Measurements from ENCODE around the gene ACACA.
"Not testable (repeated sequence)": the region's sequence is repeated elsewhere in the genome, so short reads cannot be mapped to it uniquely, and the experiment has no call there.

ACACA gene

DNA sequence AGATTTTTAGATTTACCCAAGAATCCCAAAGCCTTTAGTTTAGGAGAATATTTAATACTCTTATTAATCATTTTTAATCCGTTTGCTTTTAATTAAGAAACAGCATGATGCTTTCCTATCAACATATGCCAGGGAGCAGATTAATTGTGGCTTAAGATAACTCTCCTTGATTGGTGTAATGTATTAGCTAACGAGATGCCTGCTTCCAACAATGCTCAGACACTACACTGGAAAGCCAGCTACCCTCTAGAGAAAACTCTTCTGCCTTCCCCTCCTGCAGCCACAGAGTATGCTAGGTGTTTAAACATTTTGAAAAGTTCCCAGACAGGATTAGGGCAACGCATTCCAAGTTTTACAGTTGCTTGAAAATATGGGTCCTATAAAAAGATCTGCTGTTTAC is 315.7 kb downstream of the ACACA start:
- DNase-seq = no peak

DNA sequence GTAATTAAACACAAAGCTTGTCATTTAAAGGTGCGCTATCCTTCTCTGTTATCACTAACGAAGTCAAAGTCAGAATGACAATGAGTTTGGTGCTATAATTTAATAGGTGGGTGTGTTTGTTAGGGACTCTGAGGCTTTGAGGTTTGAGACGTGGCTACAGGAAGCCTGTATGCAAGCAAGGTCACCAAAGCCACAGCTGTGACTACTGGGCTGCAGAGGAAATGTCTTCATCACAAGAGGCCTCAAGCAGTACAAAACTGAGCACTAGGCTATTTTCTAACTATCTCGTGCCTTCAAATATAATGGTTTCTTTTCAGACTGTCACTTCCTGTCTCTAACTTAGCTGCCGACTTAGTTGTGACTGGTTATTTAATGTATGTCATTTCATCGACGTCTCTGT is 316.7 kb downstream of the ACACA start:
- no peak for DNase-seq

DNA sequence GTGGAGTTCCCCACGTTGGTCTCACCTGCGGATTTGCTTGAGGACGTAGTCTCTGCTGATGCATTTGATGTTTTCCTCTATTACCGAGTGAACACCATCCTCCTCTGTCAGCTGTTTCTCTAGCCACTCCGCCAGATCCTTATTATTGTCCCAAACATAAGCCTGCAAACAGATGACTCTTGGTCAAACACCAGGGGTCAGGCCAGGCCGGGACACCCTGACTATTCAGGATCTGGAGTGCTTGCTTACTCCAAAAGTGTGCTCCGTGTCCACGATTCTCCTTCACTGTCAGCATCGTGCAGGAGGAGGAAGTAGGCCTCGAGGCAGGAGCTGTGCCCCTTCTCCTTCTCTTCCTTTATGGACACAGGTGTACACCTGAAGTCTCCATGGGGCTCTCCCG is 317.7 kb downstream of the ACACA start:
- no peak for DNase-seq

DNA sequence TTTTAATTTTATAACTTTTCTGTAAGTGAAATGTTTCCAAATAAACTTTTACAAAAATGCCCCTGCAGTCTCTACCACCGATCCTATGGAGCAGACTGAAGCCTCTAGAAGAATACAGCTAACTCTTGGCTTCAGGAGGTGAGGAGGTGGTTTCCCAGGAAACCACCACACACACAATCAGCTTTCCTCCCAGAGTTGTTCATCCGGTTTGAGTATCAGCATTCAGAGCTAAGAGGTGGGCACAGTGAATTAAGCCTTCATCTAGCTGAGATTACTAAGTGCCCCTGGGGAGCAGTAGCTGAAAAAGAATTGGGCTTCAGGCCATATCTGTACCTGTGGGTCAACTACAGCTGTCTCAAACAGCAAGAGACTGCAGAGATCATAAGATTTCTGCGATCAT is 318.2 kb downstream of the ACACA start:
- no peak for DNase-seq

DNA sequence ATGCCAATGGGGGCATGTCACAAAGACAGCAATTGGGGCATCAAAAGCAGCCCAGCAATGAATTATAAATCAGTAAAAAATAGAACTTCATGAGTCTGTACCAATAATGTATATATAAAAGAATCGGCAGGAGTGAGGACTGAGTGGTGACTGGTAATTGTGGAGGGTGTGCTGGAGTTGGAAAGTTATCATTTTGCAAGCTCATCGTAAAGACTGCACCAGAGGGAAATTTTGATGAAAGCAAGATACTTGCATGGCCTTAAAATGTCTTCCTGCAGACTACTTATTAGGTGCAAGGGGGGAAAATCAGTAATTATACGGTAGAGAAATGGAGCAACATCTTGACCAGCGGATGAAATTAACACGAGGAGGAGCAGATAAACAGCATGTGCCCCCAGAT is 319.0 kb downstream of the ACACA start:
- DNase-seq = no peak

DNA sequence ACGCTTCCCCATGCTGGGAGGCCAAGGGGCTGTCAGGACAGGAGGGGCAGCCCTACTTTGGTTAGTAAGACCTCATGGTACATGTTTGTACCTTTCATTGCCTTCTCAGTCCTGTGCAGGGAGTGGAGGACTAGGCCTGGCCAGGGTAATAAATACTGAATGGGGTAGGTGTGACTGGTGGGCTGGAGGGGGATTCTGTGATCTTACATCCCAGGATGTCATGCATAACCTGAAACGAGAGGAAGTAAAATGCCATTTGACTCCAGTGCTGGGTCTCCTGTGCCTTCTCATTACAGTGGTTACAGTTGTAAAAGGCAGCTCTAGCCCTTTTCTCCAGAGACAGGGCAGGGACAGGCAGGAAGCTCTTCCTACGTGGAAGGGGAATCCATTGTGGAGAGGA is 319.7 kb downstream of the ACACA start:
- DNase-seq = no peak

DNA sequence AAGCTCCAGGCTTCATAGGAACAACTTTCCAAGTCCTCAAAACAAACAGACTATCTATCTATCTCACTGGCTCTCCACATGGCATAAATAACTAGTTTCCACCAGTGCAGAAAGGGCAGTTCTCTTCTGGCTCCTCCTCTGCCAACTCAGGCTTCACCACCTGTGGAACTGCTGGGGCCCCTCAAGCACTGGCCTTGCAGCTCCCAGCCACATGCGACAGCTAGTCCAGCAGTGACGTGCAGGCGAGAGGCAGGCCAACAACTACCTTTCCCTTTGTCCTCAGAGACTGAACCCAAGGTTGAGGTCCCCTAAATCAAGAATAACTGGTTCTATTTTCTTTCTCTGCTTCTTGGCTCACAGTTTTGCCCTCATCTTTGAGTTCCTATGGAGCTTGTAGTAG is 320.3 kb downstream of the ACACA start:
- DNase-seq = no peak

DNA sequence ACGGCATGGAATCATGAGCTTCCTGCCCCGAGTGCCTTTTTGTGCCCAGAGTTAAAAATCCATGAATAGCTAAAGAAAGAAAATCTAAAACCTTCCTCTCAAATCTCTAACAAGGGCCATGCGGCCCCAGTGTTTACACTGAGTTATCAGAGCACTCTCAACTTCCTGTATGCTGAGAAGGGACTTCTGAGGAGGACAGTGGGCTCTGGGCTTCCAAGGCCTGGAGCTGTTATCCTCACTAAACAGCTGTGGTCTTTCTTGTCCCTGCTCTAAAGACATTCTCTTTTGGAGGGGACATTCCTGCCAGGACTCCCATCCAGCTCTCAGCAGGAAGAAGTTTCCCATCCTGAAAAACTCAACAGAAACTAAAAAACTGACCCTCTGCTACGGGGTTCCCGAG is 322.3 kb downstream of the ACACA start:
- no peak for DNase-seq

DNA sequence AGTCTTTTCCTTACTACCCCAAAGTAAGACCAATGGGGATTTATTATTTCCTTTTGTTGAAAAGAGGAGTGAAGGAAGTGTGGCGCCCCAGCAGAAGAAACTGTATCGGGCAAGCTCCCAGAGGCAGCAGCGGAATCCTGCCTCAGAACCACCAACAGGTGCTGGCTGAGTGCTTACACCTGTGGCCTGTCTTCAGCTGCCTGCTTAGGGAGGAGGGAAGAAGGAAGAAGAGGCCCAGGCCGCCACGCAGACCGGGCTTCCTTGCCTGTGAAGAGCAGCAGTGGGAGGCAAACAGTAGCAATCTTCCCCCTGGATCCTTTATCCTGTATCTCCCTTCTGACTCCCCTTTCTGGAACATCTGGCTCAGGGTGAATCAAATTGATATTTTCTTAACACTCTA is 323.2 kb downstream of the ACACA start:
- no peak for DNase-seq

DNA sequence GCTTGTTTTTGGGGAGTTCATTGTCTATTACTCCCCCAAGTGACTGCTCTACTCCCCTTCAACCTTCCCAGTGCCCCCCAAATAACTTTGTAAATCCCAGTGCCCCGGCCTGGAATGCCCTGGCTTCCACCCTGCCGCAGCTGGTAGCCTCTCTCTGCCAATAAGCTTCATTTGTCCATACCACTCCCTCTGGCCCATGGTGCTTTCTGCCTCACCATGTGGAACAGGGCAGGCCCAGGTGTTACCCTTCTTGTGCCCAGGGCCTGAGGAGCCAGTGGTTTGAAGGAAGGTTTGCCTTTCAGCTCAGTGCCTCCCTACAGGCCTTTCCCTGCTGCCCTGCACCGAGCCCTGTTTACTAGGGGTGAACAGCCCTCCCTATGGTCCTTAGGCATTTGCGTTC is 323.7 kb downstream of the ACACA start:
- no peak for DNase-seq

DNA sequence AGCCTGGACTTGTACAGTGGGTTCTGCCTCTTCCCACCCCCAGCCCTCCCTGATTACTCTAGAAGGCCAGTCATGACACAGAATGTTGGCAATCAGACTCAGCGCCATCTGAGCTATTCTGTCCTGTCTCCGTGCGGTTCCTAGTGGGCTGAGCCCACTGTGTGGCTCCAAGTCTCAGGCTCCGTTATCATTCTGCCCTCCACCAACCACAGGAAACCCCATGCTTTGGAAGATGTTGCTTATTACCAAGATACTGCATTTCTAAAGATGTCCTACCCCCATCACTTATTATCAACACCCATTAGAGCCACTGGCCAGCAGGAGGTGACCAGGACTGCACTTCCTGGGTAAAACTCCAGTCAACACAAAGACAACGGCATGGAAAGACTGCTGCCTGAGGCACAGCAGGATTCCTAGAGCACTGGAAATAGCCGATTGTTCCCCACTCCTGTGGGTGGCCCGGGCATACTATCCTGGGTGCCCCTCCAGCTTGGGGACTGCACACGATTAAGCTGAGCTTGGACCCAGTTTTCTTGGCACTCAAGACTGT is 324.2 kb downstream of the ACACA start:
- no peak for DNase-seq

DNA sequence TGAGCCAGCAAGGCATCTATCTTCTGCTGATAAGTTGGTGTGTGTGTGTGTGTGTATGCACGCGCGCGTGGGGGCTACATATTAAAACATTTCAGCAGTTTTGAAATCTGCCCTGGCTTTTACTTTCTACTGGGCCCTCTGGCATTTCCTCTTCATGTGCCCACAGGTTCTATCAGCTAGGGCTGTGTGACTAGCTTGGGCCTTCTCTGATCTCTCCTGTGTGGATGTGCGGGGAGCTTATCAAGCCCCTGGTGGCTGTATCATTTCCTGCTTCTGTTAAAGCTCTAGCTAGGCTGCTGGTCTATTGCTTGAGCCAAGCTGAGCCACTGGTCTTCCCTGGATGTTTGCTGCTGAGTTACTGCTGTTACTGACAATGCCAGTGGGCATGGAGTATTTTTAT is 325.3 kb downstream of the ACACA start:
- DNase-seq = no peak

DNA sequence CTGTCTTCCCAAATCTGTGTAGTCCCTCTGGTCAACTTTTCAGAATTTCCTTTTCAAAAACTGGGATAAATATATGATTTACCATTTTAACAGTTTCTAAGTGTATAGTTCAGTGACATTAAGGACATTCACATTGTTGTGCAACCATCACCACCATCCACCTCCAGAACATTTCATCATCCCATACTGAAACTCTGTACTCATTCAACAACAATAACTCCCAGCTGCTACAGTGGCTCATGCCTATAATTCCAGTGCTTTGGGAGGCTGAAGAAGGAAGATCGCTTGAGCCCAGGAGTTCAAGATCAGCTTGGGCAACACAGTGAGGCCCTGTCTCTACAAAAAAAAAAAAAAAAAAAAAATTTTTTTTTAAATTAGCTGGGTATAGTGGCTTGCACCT is 326.9 kb downstream of the ACACA start:
- DNase-seq = no peak

DNA sequence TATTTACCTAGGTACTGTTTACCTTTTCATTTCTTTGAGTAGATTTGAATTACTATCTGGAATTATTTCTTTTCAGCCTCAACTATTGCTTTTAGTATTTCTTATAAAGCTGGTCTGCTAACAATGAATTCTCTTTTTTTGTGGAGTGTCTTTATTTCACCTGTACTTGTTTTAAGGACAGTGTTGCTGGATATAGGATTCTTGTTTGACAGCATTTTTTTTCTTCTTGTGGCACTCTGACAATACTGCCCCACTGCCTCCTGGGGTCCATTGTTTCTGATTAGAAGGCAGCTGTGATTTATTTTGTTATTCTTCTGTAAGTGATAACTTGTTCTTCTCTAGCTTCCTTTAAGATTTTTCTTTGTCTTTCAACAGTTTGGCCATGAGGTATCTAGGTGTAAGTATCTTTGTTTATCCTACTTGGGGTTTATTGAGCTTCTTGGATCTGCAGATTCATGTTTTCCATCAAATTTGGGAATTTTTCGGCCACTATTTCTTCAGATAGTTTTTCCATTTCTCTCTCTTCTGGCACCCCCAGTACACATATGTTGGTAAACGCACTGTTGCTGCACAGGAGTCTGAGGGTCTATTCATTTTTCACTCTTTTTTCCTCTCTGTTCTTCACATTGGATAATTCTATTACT is 327.4 kb downstream of the ACACA start:
- no peak for DNase-seq

DNA sequence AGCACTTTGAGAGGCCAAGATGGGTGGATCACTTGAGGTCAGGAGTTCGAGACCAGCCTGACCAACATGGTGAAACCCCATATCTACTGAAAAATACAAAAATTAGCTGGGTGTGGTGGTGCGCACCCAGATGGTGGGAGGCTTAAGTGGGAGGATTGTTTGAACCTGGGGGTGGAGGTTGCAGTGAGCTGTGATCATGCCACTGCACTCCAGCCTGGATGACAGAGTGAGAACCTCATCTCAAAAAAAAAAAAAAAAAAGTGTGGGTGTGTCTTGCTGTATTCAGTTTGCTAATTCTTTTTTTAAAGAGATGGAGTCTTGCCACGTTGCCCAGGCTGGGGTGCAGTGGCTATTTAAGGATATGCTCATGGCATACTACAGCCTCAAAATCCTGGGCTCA is 333.2 kb downstream of the ACACA start:
- not testable (repeated sequence) for DNase-seq

DNA sequence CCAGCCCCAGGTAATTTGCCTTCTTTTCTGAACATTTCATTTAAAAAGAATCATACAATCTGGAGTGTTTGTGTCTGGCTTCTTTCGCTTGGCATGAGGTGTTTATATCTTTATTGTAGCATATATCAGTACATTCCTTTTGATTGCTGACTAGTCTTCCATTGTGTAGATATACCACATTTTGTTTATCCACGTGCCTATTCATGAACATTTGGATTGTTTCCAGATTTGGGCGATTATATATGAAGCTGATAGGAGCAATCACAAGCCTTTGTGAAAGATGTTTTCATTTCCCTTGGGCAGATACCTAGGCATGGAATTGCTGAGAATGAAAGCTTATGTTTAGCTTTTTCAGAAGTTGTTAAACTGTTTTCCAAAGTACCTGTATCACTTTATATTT is 337.5 kb downstream of the ACACA start:
- no peak for DNase-seq

DNA sequence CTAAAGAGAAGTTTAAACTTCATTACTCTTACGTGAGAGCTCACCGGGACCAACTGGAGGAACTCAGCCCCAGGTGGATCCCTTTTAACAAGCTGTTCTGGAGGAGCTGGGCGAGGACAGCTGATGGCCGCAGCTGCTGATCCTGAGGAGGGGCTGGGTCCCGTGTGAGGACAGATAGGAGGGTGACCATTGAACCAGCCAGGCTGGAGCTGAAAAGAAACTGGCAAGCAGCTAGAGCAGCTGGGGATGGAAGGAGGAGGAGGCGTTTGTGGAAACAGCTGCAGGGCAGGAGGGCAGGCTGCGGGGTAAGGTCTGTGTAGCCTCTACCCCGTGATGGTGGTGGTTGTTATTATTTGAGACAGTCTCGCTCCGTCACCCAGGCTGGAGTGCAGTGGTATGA is 338.4 kb downstream of the ACACA start:
- DNase-seq = no peak

DNA sequence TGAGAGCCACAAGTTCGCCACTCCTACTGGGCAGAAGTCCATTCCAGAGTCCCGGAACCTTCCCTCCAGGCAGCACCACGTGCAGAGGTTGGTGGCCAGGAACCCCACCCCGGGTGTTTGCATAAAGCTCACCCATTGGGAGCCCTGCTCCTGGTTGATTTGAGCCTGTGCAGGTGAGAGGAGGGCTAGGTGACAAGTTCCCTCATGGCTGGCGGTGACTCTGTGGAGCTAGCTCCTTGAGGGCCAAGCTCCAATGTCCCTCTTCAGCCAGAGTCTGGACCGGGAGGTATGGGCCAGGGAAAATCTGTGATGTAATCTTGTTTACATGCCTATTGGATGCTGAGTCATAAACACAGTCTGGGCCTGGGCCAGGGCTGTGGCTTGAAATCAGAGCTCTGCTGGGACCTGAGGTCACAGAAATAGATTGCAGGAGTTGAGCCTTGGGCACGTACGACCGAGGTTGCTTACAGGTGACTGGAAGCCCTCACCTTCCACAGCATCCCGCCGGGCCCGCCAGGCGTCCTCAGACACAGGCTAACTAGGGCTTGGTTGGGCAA is 339.0 kb downstream of the ACACA start:
- no peak for DNase-seq

DNA sequence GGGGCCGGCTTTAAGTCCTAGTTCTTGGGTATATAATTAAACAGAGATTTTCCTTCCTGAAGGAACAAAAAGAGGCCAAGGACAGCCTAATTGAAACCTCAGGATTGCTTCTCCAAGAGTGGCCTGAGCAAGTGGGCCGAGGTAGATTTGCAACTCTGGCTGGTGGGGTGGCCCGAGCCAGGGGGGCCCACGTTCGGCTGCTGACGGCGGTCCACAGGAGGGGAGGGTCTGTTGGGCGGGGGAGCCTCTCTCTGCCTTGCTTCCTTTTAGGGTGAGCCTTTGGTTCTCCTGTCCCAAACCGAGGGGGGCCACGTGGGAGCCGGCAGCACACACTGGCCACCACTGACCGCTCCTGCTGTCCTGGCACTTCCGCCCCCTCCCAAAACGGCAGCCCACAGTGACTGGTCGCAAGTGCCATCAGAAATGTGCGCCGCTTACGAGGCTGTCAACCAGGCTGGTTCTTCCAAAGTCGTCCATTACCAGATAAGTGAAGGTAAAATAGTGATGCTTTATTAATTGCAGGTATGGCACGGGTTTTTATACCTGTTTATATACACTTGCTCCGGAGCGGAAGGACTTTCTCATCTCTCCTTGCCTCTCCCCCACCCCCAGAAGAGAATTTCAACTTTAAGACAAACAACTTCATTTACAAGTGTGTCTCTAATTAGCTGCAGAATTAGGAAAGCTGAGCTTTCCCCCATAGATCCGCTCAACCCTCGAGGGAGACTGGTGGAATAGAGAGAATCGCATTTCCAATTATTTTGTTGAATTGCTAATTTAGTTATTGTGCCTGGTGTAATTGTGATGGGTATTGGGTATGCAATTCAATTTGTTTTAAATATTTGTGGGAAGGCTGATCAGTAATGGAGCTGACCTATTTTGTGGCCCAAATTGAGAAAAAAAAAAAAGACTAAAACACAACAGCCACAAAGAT is 340.0 kb downstream of the ACACA start:
- no peak for DNase-seq

DNA sequence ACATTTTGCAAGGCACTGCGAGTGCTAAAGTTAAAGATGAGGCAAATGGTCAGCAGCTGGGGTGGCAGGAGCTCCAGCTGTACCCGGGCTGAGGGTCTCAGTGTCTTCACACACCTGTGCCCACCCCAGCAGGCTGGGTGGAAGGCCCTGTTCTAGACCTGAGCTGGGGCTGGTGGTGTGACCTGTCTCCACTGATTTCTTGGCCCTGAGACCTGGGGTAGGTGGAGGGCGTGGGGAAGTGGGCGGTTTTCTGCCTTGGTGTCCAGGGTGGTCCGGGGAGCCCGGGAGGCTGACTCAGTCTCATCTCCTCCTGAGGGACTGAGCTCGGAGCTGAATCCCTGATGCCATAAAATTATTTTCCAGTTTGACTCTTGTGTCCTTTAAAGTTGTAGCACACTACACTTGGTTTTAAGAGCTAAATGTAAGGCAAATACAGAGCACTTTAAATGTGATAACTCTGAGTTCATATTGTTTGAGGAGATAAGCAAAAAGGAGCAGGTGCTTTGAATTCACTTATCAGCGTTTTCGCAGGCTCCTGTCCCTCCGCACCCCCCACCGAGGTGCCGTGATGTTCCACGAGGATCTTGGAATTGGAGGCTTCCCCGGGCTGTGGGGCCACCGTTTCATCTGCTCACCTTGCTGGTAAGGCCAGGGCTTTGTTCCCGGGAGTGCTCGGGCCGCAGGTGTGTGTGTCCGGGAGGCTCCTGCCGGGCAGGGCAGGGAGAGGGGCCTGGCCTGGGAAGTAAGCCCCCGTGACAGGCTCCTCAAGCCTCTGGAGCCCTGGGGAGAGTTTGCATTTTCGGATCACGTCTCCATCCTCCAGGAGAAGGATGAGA is 340.9 kb downstream of the ACACA start:
- no peak for DNase-seq

DNA sequence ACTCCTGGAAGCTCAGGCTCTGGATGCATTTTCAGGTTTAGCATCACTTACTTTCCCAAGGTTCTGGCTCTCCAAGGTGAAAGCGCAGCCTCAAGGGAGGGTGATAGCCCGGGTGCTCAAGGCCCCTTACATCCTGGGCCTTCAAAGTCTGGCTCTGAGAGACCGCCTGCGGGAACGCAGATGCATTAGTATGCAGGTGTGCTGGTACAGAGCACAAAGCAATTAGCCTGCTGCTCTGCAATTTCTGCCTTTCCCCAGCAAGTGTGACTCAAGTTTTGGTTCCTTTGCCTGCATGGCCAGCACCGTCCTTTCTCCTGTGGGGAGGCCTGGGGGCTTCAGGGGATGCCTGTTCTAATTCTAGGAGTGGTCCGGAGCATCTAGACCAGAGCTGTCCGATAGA is 341.7 kb downstream of the ACACA start:
- DNase-seq = no peak

DNA sequence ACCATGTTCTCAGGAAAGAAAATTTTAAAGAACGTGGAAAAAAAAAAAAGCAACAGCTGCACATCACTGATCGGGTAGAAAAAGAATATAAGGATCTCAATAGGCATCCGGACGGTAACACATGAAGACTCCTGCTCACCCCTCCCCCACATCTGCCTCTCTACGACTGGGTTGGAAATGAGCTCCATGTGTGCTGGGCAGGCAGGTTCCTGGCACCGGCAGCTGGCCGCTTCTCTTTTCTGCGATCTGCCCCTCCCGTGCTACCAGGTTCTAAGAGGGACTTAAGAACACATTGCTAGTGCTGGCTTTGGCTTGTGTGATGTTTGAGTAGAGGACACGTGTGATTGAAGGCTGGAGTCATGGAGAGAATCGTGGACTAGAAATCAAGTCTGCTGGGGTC is 342.4 kb downstream of the ACACA start:
- DNase-seq = no peak

DNA sequence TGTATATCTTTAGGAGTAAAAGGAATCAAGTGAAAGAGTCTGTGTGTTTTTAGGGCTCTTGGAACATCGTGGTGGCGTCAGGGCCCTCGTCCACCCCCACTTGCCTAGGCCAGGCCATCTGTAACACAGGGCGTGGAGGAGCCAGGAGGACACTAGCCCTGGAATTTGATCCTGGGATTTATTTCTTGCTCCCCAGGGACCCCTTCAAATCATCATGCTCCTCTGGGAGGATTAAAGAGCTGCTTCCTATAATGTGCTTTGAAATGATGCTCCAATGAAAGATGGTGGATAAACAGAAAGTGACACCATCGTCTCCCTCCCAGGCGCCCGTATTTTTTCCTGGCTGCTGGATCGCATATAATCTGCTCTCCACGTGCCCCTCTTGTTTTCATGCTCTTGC is 344.6 kb downstream of the ACACA start:
- DNase-seq = peak; percentile 33

All from retina (tissue), 1 donor.